Activated T-helper 17 cell treated with anti-CD3 and anti-CD28 coated beads, Interleukin-2, amount 50 U/mL, for 72 hours (primary cell): Measurements from ENCODE around the gene SYT5. TPM values are rescaled to one million over a fixed set of nuclear protein-coding genes. Genes with fewer than 3 reads are reported as not detected.
"Not testable (repeated sequence)": the region's sequence is repeated elsewhere in the genome, so short reads cannot be mapped to it uniquely, and the experiment has no call there.

Experiments
- ATAC-seq: fragments of 150-1000 bp; cut with Tn5 transposase; replicated peaks from 2 replicates; pipeline ENCODE4 v1.10.0; 2021; ENCODE audit warnings: mild to moderate bottlenecking, moderate library complexity
- H3K27ac Mint-ChIP-seq: one replicate; pipeline ENCODE4 v1.8.0; 2022; ENCODE audit warnings: mixed read lengths
- H3K27me3 Mint-ChIP-seq: one replicate; pipeline ENCODE4 v1.8.0; 2022; ENCODE audit warnings: mixed read lengths
- H3K36me3 Mint-ChIP-seq: one replicate; pipeline ENCODE4 v1.8.0; 2022; ENCODE audit warnings: low read depth, mild to moderate bottlenecking, mixed read lengths
- H3K4me1 Mint-ChIP-seq: one replicate; pipeline ENCODE4 v1.8.0; 2022; ENCODE audit warnings: mixed read lengths
- H3K4me3 Mint-ChIP-seq: one replicate; pipeline ENCODE4 v1.8.0; 2022; ENCODE audit warnings: mild to moderate bottlenecking, mixed read lengths
- H3K9me3 Mint-ChIP-seq: one replicate; pipeline ENCODE4 v1.8.0; 2022; ENCODE audit warnings: mixed read lengths
- total RNA-seq, 2 donors: library from RNA; stranded (reverse); gene quantifications; one replicate each; pipeline ENCODE4 v1.2.3, GENCODE V29; 2022

SYT5 gene
- total RNA-seq, 2 donors from 2014 or later: not detected

GRCh38 chr19:55220525-55220924, 40.4 kb upstream of the SYT5 start:
- peaks cover 3% of the 10 kb centered on the region for H3K9me3 Mint-ChIP-seq
- ATAC-seq: no peak
- H3K4me1 Mint-ChIP-seq: peaks cover 15% of the 10 kb centered on the region
- H3K4me3 Mint-ChIP-seq: no peak overlapping the region
- no peak overlapping the region for H3K27ac Mint-ChIP-seq
- peaks cover 8% of the 10 kb centered on the region for H3K27me3 Mint-ChIP-seq
- peaks cover 4% of the 10 kb centered on the region for H3K36me3 Mint-ChIP-seq

- peak; percentile 83 for ATAC-seq
- Mint-ChIP-seq H3K9me3 (peaks cover 4% of the 10 kb centered on the region), H3K27me3 (peaks cover 10% of the 10 kb centered on the region), H3K27ac (peak overlapping the region; percentile 15), H3K4me3 (peak overlapping the region; percentile 48), H3K36me3 (no peaks in the 10 kb centered on the region), H3K4me1 (peaks cover 13% of the 10 kb centered on the region)
These were observed 36.5 kb upstream of the SYT5 start for GRCh38 chr19:55216461-55217198.

GRCh38 chr19:55213547-55213946, 33.5 kb upstream of the SYT5 start:
- no peak overlapping the region for H3K4me3 Mint-ChIP-seq
- ATAC-seq: no peak
- no peaks in the 10 kb centered on the region for H3K36me3 Mint-ChIP-seq
- peaks cover 4% of the 10 kb centered on the region for H3K9me3 Mint-ChIP-seq
- H3K27ac Mint-ChIP-seq: no peak overlapping the region
- peaks cover 18% of the 10 kb centered on the region for H3K27me3 Mint-ChIP-seq
- H3K4me1 Mint-ChIP-seq: peaks cover 13% of the 10 kb centered on the region

- Mint-ChIP-seq H3K4me3 (no peak overlapping the region), H3K9me3 (peaks cover 4% of the 10 kb centered on the region), H3K4me1 (peaks cover 13% of the 10 kb centered on the region), H3K36me3 (no peaks in the 10 kb centered on the region), H3K27ac (no peak overlapping the region), H3K27me3 (peaks cover 18% of the 10 kb centered on the region)
- peak; percentile 71 for ATAC-seq
These were observed 32.4 kb upstream of the SYT5 start for GRCh38 chr19:55212447-55212846.

GRCh38 chr19:55209693-55210472, 29.8 kb upstream of the SYT5 start:
- Mint-ChIP-seq H3K4me1 (no peaks in the 10 kb centered on the region), H3K4me3 (no peak overlapping the region), H3K36me3 (no peaks in the 10 kb centered on the region), H3K27ac (no peak overlapping the region), H3K9me3 (no peaks in the 10 kb centered on the region), H3K27me3 (peaks cover 14% of the 10 kb centered on the region)
- no peak for ATAC-seq

GRCh38 chr19:55208880-55209692, 29.0 kb upstream of the SYT5 start, which contains the start of gene PTPRH:
Gene PTPRH, minus strand, starts transcription at chr19:55209501. Its CDS starts 68 bp downstream, at chr19:55209433.
- ATAC-seq: no peak
- Mint-ChIP-seq H3K27ac (no peak within 1 kb of the TSS), H3K4me1 (no peaks in the 10 kb centered on the region), H3K27me3 (peaks cover 14% of the 10 kb centered on the region), H3K9me3 (no peaks in the 10 kb centered on the region), H3K36me3 (no peaks in the 10 kb centered on the region), H3K4me3 (no peak within 1 kb of the TSS)

- Mint-ChIP-seq H3K4me3 (no peak overlapping the region), H3K27me3 (peaks cover 22% of the 10 kb centered on the region), H3K36me3 (no peaks in the 10 kb centered on the region), H3K9me3 (no peaks in the 10 kb centered on the region), H3K4me1 (no peaks in the 10 kb centered on the region), H3K27ac (no peak overlapping the region)
- ATAC-seq: peak; percentile 62
These were observed 26.8 kb upstream of the SYT5 start for GRCh38 chr19:55206664-55207500.

- H3K9me3 Mint-ChIP-seq, ATAC-seq: not testable (repeated sequence)
These were observed 22.1 kb upstream of the SYT5 start for GRCh38 chr19:55202199-55202598.

GRCh38 chr19:55199620-55200204, 19.6 kb upstream of the SYT5 start:
- no peak for ATAC-seq
- Mint-ChIP-seq H3K27ac (no peak overlapping the region), H3K4me1 (no peaks in the 10 kb centered on the region), H3K4me3 (no peak overlapping the region), H3K9me3 (no peaks in the 10 kb centered on the region), H3K36me3 (no peaks in the 10 kb centered on the region), H3K27me3 (peaks cover 27% of the 10 kb centered on the region)

More at GRCh38 chr19:55202199-55202598, 22.1 kb upstream of the SYT5 start:
- H3K27ac Mint-ChIP-seq, H3K4me3 Mint-ChIP-seq, H3K4me1 Mint-ChIP-seq, H3K36me3 Mint-ChIP-seq: not testable (repeated sequence)
- H3K27me3 Mint-ChIP-seq: peaks cover 32% of the 10 kb centered on the region

GRCh38 chr19:55198651-55199050, 18.6 kb upstream of the SYT5 start:
- H3K4me1 Mint-ChIP-seq: no peaks in the 10 kb centered on the region
- no peak overlapping the region for H3K27ac Mint-ChIP-seq
- ATAC-seq: no peak
- H3K27me3 Mint-ChIP-seq: peaks cover 24% of the 10 kb centered on the region
- H3K36me3 Mint-ChIP-seq: no peaks in the 10 kb centered on the region
- no peak overlapping the region for H3K4me3 Mint-ChIP-seq
- H3K9me3 Mint-ChIP-seq: no peaks in the 10 kb centered on the region

GRCh38 chr19:55197528-55197927, 17.4 kb upstream of the SYT5 start:
- no peaks in the 10 kb centered on the region for H3K4me1 Mint-ChIP-seq
- no peak overlapping the region for H3K4me3 Mint-ChIP-seq
- peaks cover 20% of the 10 kb centered on the region for H3K27me3 Mint-ChIP-seq
- no peak overlapping the region for H3K27ac Mint-ChIP-seq
- H3K9me3 Mint-ChIP-seq: no peaks in the 10 kb centered on the region
- ATAC-seq: no peak
- H3K36me3 Mint-ChIP-seq: no peaks in the 10 kb centered on the region

- Mint-ChIP-seq H3K27ac (no peak overlapping the region), H3K4me3 (no peak overlapping the region), H3K4me1 (no peaks in the 10 kb centered on the region), H3K36me3 (no peaks in the 10 kb centered on the region), H3K27me3 (peaks cover 21% of the 10 kb centered on the region), H3K9me3 (no peaks in the 10 kb centered on the region)
- no peak for ATAC-seq
These were observed 16.7 kb upstream of the SYT5 start for GRCh38 chr19:55196803-55197202.

- Mint-ChIP-seq H3K27me3 (peaks cover 8% of the 10 kb centered on the region), H3K27ac (no peak overlapping the region), H3K4me1 (peaks cover 4% of the 10 kb centered on the region), H3K9me3 (no peaks in the 10 kb centered on the region), H3K36me3 (no peaks in the 10 kb centered on the region), H3K4me3 (no peak overlapping the region)
- ATAC-seq: no peak
These were observed 13.4 kb upstream of the SYT5 start for GRCh38 chr19:55193481-55193880.
